Brain pericyte (primary cell): ENCODE data around the gene MAGI1.
"Not testable (repeated sequence)": the region's sequence is repeated elsewhere in the genome, so short reads cannot be mapped to it uniquely, and the experiment has no call there.

ENCODE experiments used
- DNase-seq: peaks from one replicate; pipeline ENCODE4 v3.0.0-alpha.2; 2012; ENCODE audit warnings: low read depth, low spot score

Gene MAGI1

GRCh38 chr3:65758438-65758837 is 280.3 kb downstream of the MAGI1 start:
- no peak for DNase-seq

- DNase-seq: no peak
Measured at GRCh38 chr3:65752636-65753035, 286.1 kb downstream of the MAGI1 start.

GRCh38 chr3:65751123-65751700 is 287.5 kb downstream of the MAGI1 start:
- DNase-seq: no peak

- DNase-seq: no peak
Measured at GRCh38 chr3:65749066-65749465, 289.7 kb downstream of the MAGI1 start.

GRCh38 chr3:65748326-65748725 is 290.4 kb downstream of the MAGI1 start:
- no peak for DNase-seq

- DNase-seq: no peak
Measured at GRCh38 chr3:65746848-65747247, 291.9 kb downstream of the MAGI1 start.

GRCh38 chr3:65745306-65745705 is 293.4 kb downstream of the MAGI1 start:
- no peak for DNase-seq

- DNase-seq: no peak
Measured at GRCh38 chr3:65742914-65743313, 295.8 kb downstream of the MAGI1 start.

- no peak for DNase-seq
Measured at GRCh38 chr3:65741540-65741939, 297.2 kb downstream of the MAGI1 start.

- DNase-seq: no peak
Measured at GRCh38 chr3:65739901-65740541, 298.7 kb downstream of the MAGI1 start.

GRCh38 chr3:65734792-65735191 is 303.9 kb downstream of the MAGI1 start:
- no peak for DNase-seq

GRCh38 chr3:65734382-65734781 is 304.3 kb downstream of the MAGI1 start:
- no peak for DNase-seq

- DNase-seq: no peak
Measured at GRCh38 chr3:65733459-65733858, 305.3 kb downstream of the MAGI1 start.

GRCh38 chr3:65732051-65732935 is 306.4 kb downstream of the MAGI1 start:
- DNase-seq: no peak

- no peak for DNase-seq
Measured at GRCh38 chr3:65730449-65730848, 308.3 kb downstream of the MAGI1 start.

GRCh38 chr3:65729973-65730372 is 308.7 kb downstream of the MAGI1 start:
- DNase-seq: no peak

GRCh38 chr3:65729555-65729954 is 309.2 kb downstream of the MAGI1 start:
- DNase-seq: peak; percentile 94

GRCh38 chr3:65728138-65728537 is 310.6 kb downstream of the MAGI1 start:
- DNase-seq: no peak

- DNase-seq: no peak
Measured at GRCh38 chr3:65723985-65724384, 314.7 kb downstream of the MAGI1 start.

GRCh38 chr3:65723011-65723410 is 315.7 kb downstream of the MAGI1 start:
- DNase-seq: no peak

- no peak for DNase-seq
Measured at GRCh38 chr3:65720989-65721737, 317.6 kb downstream of the MAGI1 start.

GRCh38 chr3:65719639-65720038 is 319.1 kb downstream of the MAGI1 start:
- DNase-seq: not testable (repeated sequence)
